Stimulated activated CD4-positive, alpha-beta T cell treated with anti-CD3 and anti-CD28 coated beads, TNF-alpha, amount 100 ng/mL, for 24 hours (primary cell): Measurements from ENCODE around the gene DUSP3.

ENCODE experiments used
- DNase-seq, 3 experiments: peaks; one replicate each; pipeline ENCODE4 v3.0.0-alpha.2; 2020; ENCODE audit warnings: low read depth in 3 of 3

The DUSP3 gene

DNA sequence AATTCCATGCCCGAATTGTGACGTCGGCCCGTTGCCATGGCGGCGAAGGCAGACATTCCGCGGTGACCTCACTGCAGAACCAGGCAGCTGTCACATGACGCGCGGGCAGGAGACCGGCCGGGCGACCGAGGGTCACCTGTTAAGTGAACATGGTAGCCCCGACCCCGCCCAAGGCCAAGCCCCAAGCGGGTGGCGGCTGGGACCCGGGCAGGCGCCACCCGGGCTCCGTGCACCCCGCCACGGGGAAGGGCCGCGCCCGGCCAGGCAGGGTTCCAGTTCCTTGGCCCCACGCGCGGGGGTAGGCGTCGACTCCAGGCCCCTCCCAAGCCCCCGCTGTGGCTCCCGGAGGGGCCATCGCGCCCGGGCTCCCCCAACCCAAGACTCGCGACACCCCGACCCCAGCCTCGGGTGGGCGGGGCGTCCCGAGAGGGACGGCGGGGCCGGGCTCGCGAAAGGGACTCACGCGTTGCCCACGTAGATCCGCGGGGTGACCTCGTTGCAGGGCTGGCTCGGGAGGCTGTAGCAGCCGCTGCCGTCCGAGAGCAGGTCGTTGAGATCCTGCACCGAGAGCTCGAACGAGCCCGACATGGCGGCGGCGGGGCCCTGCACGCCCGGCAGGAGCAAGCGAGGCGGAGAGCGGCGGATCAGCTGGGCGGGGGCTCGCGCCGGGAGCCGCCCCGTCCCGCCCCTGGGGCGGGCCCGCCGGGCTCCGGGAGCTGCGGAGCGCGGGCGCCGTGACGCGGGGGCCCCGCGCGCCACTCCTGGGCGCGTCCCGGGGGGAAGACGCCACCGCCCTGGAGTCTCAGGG, at the start of gene DUSP3:
DUSP3 (minus strand) TSS at position 641 of the 808 bp plus-strand sequence; CDS start at position 588, 53 bp downstream.
- DNase-seq = peak; percentile 38 to 70 (median 51)

DNA sequence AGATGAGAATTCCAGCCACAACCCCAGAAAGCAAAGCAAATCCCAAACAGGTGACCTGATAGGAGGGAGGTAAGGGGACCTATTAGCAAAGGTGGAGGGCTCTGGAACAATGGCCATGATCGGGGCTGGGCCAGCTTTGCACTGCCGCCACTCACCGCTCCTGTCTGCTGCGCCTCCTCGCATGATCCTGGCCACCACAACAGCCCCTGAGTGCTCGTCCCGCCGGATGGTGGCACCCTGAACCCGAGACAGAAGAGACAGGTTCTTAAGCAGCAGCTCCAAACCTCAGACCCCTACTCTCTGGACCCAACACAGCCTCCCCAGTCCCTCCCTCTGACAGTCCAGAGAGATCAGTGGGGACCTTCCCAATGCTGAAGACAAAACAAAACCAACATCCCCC, 48.8 kb upstream of the DUSP3 start:
- no peak for DNase-seq

DNA sequence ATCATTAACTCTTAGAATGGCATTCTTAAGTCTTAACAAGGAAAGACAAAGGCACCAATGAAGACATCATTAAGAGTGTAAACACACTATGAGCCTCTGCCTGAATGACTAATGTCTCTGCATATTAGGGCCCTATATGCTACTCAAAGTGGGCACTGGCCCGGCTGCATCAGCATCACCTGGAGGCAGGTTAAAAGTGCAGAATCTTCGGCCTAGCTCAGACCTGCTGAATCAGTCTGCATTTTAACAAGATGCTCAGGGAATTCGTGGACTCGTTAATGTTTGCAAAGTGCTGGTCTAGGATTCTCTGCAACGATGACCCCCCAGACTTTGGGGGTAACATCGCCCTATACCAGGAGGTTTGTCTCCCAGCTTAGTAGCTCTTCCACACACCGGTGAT, 47.4 kb upstream of the DUSP3 start:
- DNase-seq = no peak

DNA sequence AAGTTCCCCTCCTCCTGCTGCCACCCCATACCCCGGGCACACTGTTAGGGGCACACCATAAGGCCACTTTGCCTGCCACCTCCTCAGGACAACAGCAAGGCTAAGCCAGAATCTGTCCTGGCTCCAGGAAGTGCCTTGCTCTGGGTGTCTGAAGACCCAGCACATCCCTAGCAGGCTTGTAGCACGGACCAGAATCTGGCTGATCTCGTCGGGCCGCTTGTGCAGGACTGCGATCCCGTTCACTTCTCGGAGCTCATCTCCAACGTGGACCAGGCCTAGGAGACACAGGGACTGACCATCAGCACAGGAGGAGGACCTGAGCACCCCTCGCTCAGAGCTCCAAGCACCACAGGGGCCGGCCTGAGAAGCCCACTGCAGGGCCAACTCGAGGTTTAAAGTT, 46.8 kb upstream of the DUSP3 start:
- DNase-seq = no peak

DNA sequence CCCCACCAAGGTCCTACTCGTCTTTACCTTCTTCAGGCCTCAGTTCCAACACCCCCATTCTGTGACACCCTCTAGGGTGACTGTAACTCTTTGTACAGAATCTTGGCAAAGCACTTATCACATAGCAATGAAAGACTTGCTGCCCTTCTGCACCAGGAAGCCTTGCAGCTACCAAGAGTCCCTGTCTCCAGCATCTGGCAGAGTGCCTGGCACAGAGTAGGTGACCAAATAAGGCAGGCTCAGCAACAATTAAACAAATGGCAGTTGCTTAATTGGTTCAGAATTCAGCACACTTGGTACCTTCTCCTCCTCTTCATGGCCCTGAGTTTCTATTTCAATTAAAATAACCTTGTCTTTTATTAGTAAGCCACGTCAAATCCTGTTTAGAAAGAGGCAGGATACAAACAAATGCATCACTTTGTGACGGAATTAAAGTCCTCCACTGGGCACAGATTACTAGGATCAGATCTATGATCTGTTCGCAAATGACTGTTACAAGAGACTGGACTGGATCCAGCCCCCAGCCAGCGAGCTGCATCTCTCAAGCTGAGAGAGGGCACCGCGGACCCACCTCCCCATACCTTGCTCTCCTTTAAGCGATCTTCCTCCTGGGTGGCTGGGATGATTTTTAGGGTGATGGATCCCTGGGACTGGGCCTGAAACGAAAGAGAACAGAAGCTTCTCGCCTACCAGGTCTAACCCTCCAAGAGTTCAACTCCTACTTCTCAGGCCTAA, 44.7 kb upstream of the DUSP3 start:
- no peak for DNase-seq

DNA sequence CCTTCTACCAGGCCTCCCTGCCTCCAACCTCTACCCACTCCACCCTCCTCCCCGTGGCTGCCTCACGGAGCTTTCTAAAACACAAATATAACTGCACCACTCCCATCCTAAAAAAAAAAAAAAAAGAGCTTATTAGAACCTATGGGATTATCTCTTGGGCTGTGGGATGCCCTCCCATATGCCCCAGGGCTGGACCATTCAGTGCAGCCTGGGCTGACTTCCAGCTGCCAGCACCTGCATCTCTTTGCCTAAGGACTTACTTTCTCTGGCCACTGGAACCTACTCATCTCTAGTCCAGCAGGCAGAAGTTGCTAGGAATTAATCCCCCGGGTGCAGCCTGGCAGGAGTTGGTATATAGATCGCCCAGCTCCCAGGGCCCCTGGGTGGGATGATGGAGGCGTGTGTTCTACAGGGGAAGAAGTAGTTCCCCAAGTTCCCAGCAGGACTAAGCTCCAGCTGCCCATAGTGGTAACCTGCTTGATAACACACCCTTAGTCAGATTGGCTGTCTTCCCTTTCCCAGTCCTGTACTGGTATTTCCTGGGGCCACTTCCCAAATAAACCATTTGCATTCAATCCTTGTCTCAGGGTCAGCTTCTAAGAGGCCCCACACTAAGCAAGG, 43.9 kb upstream of the DUSP3 start:
- DNase-seq = no peak

DNA sequence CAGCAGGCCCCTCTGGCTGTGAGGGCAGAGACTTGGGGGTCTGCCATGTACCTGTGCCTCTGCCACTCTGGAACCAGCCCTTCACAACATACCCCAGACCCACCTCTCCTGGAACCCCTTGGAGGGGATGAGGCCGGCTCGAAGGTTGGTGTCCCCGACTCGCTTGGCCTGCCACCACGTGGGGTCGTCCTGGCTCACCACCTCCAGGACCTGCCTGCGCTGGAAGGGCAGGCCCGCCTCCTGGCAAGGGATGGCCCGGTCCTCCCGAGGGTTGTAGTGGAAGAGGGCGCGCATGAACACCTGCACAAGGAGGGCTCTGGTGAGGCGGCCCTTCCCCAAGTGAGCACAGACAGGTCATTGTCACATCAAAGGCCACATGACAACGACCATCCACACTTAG, 42.0 kb upstream of the DUSP3 start:
- DNase-seq = no peak

DNA sequence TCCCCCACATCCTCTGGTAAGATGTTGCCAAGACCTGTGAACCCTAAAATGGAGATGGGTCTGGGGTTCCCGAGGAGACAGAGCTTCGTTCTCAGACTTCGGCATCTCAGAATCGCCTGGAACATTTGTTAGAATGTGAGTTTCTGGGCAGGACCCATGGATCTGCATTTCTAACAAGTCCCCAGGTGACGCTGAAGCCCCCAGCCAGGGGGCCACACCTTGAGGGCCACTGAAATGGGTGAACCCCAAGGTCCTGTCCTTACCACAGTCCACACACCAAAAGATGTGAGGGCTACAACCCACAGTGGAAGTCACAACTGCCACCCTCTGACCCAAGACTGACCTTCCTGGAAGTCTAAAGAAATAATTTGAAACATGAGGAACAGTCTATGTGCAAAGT, 40.2 kb upstream of the DUSP3 start:
- no peak for DNase-seq

DNA sequence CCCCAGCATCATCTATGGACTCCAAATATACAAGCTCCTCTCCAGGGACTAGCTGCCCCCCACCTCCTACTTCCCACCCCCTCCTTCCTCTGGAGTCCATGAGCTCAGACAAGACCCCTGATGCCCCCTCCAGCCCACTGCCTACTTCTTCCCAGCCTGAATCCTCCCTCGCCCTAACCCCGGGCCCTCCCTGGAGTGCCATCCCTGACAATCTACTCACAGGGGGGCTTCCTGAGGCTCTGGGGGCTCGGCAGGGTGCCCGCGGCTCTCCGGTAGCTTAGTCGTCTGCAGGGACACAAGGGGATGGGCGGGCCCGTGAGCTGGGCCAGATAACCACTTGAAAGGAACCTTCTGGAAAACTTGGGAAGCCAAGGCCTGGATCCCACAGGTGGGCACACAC, 39.0 kb upstream of the DUSP3 start:
- no peak for DNase-seq

DNA sequence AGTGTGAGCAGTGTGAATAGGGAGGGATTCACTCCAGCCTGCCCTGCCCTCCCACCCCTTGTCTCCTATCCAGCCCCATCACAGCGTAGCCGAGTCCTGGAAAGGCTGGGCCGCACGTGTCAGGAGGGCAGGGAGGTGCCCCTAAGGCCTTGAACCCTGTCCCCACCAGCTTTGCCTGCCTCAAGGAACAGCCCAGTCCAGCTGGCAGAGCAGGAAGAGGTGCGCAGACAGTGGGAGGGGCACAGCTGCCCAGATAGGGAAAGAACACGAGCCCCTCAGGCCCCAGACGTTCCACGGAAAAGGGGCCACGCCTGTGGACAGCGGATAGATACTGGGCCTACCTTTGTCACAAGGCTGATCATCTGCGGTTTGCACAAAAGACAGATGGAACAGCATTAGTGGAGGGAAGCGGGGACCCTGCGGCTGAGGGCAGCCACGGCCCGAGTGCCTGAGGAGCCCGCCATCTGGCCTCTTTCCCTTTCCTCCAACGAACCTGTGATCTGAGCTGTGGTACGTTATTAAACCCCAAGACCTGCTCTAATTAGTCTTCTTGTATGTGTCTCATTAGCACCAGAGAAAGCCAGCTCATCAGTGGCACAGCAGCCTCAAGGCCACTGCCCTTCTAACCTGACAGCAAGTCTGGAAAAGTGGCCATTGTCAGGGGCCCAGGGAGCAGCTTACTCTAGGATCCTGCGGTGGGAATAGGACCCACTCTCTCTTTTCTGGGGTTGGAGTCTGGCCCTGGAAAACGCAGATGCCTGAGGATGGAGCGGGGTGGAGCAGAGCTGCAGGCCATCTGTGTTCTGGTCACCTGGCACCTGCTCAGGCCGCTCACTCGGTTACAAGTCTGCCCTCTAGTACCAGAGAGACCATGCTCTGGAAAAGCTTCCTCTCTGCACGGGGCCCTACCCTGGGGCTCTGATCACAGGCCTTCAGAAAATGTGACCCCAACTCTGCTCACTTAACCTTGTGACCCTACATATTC, 37.9 kb upstream of the DUSP3 start:
- DNase-seq = no peak

DNA sequence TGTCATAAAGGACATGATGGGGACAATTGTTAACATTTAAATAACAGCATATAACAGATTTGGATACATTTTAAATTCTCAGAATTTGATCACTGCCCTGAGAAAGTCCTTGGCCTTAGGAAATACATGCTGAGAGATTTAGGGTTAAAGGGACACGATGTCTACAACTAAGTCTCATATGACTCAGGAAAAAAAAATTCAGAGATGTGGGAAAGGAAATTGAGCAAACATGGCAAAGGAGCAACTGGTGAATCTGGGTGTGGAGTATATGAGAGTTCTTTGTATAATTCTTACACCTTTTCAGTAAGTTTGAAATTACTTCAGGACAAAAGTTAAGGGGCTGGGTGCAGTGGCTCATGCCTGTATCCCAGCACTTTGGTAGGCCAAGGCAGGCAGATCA, 35.9 kb upstream of the DUSP3 start:
- DNase-seq = no peak

DNA sequence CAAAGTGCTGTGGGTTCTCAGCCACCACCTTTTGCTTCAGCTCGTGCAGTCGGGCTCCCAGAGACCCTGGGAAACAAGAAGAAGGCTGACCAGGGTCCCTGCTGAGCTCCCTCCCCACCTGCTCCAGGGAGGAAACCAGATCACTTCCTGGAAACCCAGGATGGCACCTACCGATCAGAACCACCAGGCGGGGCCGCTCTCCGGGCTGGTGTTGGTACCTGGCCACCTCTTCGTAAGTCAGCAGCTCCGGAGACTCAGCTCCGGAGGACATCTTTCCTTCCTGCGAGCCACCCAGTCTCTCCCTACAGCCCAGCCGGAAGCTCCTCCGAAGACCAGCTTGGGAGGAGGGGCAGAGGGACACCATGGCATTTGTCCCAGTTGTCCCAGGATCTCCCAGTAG, 35.2 kb upstream of the DUSP3 start:
- DNase-seq = no peak

DNA sequence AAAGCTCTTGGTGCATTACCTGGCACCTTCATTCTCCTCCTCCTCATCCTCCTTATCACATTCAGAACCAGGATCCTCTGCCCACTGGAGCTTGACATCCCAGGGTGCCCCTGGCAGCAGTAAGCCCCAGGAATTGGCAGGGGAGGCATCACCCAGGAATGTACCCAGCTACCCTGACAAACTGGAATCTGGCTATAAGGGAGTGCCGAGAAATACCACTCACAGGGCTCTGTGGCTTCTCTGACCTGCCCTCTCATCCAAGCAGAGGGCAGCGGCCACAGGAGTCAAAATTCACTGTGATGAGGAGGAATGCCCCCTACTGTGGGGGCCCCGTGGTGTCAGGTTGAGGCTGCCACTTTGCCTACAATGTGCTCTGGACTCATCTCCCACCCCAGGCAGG, 34.6 kb upstream of the DUSP3 start:
- DNase-seq = no peak

DNA sequence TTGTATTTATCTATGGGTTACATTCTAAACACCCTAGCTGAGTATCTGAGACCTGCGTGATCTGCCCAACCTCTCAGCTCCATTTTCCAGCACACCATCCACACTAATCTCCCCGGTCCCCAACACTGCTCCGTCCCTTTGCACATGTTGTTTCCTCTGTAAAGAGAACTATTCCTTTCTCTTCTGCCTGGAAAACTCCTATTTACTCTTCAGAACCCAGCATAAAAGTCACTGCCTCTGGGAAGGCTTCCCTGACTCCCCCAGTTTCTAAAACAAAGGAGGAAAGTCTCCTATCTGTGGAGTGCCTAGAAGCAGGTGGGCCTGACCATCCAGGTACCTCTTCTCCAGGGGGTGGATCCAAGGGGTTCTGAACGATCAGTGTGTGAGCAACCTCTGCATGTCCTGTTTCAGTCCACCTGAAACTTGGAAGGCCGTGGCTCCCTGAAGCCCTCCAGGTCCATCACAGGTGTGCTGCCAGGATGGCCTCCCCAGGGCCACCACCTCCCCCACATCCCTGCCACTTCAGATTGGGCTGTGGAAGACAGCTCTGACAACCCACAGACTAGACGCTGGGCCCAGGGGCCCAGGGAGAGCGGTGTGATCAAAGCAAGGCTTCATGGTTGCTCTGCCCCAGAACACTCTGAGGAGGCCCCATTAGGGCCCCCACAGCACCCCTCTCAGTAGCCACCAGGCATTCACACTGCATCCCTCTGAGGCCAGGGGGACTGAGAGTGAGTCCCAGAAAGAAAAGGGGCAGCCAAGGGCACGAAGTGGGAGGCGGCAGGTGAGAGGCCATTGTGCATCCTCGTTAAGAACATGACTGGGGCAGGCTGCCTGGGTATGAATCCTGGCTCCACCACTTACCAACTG, 33.9 kb upstream of the DUSP3 start:
- DNase-seq = no peak

DNA sequence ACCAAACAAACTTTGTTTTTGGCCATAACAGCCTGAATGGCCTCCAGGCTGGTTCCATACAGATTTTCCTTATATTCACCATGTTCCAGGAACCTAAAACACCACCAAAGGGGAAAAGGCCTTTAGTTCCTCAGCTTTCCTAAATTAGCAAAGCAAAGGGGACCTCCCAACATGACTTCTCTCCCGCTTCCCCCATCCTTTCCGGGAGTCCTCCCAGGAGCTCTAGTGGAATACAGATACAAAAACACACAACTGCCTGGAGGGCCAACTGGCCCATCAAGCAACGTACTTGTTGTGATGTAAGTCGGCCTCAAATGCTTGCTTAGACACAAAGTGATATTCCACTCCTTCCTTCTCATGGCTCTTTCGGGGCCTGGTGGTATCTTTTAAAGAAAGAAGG, 32.0 kb upstream of the DUSP3 start:
- no peak for DNase-seq

DNA sequence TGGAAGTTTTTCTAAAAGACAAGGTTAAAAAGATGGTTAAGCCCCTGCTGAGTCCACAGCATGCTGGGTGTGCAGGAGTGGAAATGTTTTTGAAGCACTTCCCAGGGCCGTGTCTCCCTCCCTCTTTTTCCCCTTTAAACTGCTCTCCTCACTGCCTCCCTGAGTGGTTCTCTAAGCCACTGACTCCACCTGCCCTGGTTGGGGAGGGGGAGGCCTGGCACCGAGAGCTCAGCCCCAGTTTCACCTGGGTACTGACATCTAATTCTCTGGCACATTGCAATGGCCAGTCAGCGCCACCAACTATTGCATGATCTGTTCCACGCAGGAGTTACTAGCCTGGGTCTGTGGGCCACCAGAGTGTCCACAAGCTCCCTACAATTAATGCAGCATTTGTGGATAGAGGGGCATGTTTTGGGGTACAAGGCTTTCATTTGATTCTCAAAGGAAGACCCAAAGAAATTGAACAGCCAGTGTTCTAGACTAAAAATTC, 31.5 kb upstream of the DUSP3 start:
- no peak for DNase-seq

DNA sequence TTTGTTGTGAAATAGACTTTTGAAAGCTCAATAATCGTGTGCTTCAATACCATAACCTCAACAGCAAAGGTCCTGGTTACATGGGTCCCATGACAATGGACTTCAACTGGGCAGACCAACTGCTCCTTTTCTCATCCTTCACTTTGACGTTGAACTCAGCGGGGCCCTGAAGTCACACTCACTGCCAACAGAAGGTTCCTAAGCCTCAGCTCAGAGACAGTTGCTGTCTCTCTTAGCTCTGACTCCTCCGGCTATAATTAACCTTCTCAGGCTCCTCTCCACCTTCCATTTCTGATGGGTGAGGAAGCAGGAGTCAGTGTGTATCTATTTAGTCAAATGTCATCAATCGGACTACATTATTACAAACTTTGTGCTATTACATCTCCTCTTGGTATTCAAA, 30.3 kb upstream of the DUSP3 start:
- DNase-seq = no peak

DNA sequence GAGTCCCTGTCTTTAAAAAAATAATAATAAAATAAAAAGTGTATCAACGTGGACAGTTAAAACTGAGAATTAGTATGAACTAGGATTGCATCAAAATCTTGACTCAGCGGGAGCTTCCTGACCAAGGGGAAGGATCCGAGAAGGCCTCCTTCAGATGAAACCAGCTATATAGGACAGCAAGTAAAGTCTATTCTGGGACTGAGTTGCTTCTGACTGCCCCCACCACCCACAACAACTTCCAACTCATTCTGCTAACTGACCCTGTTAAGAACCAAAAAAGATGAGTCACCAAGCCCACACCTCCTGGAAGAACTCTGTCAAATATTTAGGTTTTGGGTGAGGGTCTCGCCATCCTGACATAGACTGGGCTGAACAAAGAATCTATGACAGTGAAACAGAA, 29.3 kb upstream of the DUSP3 start:
- no peak for DNase-seq

DNA sequence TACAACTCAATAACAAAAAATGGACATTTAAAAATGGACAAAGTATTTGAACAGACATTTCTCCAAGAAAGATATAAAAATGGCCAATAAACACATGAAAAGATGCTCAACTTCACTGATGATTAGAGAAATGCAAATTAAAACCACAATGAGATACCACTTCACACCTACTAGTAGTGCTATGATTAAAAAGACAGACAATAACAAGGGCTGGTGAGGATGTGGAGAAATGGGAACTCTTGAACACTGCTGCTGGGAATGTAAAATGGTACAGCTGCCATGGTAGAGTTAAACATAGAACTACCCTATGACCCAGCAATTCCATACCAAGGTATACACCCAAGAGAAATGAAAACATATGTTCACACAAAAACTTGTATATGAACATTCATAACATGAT, 26.3 kb upstream of the DUSP3 start:
- DNase-seq = no peak

DNA sequence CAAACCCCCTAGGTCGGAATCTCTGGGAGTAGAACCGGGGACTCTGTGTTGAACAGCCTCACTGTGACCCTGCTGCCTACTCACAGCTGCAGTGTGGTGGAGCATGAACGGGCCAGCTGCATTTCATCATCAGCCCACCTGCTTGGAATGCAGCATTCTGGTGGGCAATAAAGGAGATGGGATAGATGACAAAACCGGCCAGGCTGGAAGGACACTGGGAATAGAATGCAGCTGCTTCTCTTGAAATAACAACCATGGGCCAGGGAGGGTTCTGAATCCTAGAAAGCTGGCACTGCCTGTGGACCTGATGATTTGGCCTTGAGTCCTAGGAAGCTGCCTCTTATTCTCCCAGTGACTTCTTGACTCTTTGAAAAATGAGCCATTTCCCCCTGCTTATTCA, 25.0 kb upstream of the DUSP3 start:
- DNase-seq = no peak

DNA sequence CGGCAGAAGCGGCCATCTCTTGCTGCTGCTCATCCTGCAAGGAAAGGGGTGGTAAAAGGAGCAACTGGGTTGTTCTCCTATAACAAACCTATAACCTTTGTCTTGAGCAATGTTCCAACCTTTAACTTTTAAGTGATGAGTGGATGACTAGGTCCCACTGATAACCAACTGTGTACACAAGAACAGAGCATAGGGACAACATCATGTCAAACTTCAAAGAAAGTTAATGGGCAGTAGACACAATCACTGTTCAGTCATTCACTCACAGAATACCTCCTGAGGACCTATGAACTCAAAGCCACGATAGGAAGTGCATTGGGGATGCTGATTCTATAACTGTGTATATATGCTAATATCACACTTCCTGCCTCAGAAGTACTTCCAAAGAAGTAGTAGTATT, 23.1 kb upstream of the DUSP3 start:
- no peak for DNase-seq
